Left ventricle myocardium inferior (tissue), 1 donor: ENCODE measurements around the gene SRPK2. TPM values are rescaled to one million over a fixed set of nuclear protein-coding genes. Genes with fewer than 3 reads are reported as not detected.
A peak's percentile ranks its signal among the peaks of the same experiment; 100 is the strongest.

Source experiments
- DNase-seq: peaks from one replicate; pipeline ENCODE4 v3.0.0-alpha.2; 2020
- H3K27ac ChIP-seq: fragments of 200-600 bp; replicated peaks from 2 replicates; pipeline ENCODE4 v1.8.0; 2021
- H3K27me3 ChIP-seq: fragments of 200-600 bp; 2 replicates; pipeline ENCODE4 v1.8.0; 2021; ENCODE audit warnings: low read depth
- H3K36me3 ChIP-seq: fragments of 200-600 bp; 2 replicates; pipeline ENCODE4 v1.8.0; 2021
- H3K4me1 ChIP-seq: fragments of 200-600 bp; 2 replicates; pipeline ENCODE4 v1.8.0; 2021
- H3K4me3 ChIP-seq: fragments of 200-600 bp; 2 replicates; pipeline ENCODE4 v1.8.0; 2021; ENCODE audit warnings: mild to moderate bottlenecking, moderate library complexity
- H3K9me3 ChIP-seq: fragments of 200-600 bp; replicated peaks from 2 replicates; pipeline ENCODE4 v1.8.0; 2021
- CTCF ChIP-seq: fragments of 200-600 bp; IDR thresholded peaks from 2 replicates; pipeline ENCODE4 v1.8.0; 2021; ENCODE audit warnings: antibody characterized with exemption, mild to moderate bottlenecking, borderline replicate concordance
- intact Hi-C: fragments of 100-400 bp; cut with micrococcal nuclease; formaldehyde crosslinking; loops from one replicate; pipeline ENCODE4 v1.11.0; 2022
- total RNA-seq: library from RNA; stranded (reverse); fragmentation: NEBNext Ultra II Directional; extraction: Animal tissue kit (Norgen Biotek cat#: 25700); gene quantifications from one replicate; pipeline ENCODE4 v1.2.1, GENCODE V29; 2021
- donor health status: DM: no; HTN: yes; CAD: no; lungs with severe emphysema.

Gene SRPK2
- total RNA-seq, 1 donor from 2014 or later: 34.3 TPM

- no peak for TF ChIP-seq CTCF
- intact Hi-C loops: no loop called here
- Histone ChIP-seq H3K27me3 (no peaks in the 10 kb centered on the region), H3K27ac (no peak overlapping the region), H3K4me3 (no peak overlapping the region), H3K4me1 (peaks cover 6% of the 10 kb centered on the region), H3K9me3 (no peaks in the 10 kb centered on the region), H3K36me3 (no peaks in the 10 kb centered on the region)
- no peak for DNase-seq
Measured at GRCh38 chr7:105278565-105278964, 110.2 kb downstream of the SRPK2 start.

- intact Hi-C loops: no loop called here
- H3K4me3 ChIP-seq: no peak overlapping the region
Measured at GRCh38 chr7:105277341-105277740, 111.4 kb downstream of the SRPK2 start.

GRCh38 chr7:105270117-105270516 lies 118.6 kb downstream of the SRPK2 start:
- H3K4me3 ChIP-seq: no peak overlapping the region
- intact Hi-C loops: no loop called here
- H3K9me3 ChIP-seq: no peaks in the 10 kb centered on the region
- no peaks in the 10 kb centered on the region for H3K27me3 ChIP-seq
- H3K4me1 ChIP-seq: peaks cover 36% of the 10 kb centered on the region
- DNase-seq: no peak
- H3K36me3 ChIP-seq: no peaks in the 10 kb centered on the region
- no peak for TF ChIP-seq CTCF
- peak overlapping the region; percentile 78 for H3K27ac ChIP-seq

More at GRCh38 chr7:105277341-105277740, 111.4 kb downstream of the SRPK2 start:
- H3K27ac ChIP-seq: no peak overlapping the region
- peaks cover 6% of the 10 kb centered on the region for H3K4me1 ChIP-seq
- no peaks in the 10 kb centered on the region for H3K27me3 ChIP-seq
- H3K9me3 ChIP-seq: no peaks in the 10 kb centered on the region
- DNase-seq: no peak
- no peak for TF ChIP-seq CTCF
- H3K36me3 ChIP-seq: no peaks in the 10 kb centered on the region

- Histone ChIP-seq H3K9me3 (no peaks in the 10 kb centered on the region), H3K27me3 (no peaks in the 10 kb centered on the region), H3K36me3 (no peaks in the 10 kb centered on the region), H3K4me3 (peak overlapping the region; percentile 64), H3K4me1 (peaks cover 36% of the 10 kb centered on the region), H3K27ac (peak overlapping the region; percentile 78)
- no peak for TF ChIP-seq CTCF
- intact Hi-C loops: no loop called here
- DNase-seq: no peak
Measured at GRCh38 chr7:105269397-105269796, 119.3 kb downstream of the SRPK2 start.

GRCh38 chr7:105268511-105269392 lies 120.0 kb downstream of the SRPK2 start:
- Histone ChIP-seq H3K4me1 (peaks cover 36% of the 10 kb centered on the region), H3K27me3 (no peaks in the 10 kb centered on the region), H3K9me3 (no peaks in the 10 kb centered on the region), H3K36me3 (no peaks in the 10 kb centered on the region), H3K27ac (peak overlapping the region; percentile 78), H3K4me3 (peak overlapping the region; percentile 64)
- intact Hi-C loops: no loop called here
- DNase-seq: no peak
- no peak for TF ChIP-seq CTCF
